ENCODE measurements around the gene THAP4.

- TF ChIP-seq REST (IDR thresholded peaks at IDR 0.05; ENCODE audit: insufficient read depth in 1 of 2, low read depth in 2 of 2, low read length in 2 of 2) = no peak
- TF ChIP-seq POLR2AphosphoS5 (IDR thresholded peaks at IDR 0.05; ENCODE audit: low read depth, low read length) = no peak
Measured at GRCh38 chr2:241649404-241649803, 12.4 kb upstream of the THAP4 start.
